ENCODE data around the gene CHST11.

CHST11 gene

DNA sequence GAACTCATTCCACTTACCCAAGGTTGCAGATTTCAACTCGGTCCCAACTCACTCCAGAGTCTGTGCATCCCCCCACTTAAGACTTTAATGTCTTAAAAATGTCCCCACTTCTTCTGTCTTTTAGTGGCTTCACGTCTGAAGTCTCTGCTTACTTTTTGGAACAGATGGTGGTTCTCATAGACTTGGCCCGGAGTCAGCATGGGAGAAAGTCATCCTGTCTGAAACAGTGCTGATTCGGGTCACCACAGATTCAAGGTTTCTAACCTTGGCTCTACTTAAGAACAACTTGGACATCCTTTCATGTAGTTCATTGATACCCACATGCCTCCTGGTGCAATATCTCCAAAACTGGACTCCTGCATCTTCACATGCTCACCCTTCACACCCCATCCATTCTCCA is 26.0 kb downstream of the CHST11 start:
- TF ChIP-seq ZNF274 (IDR thresholded peaks at IDR 0.05; ENCODE audit: low read depth, low read length) = no peak
- no peak for TF ChIP-seq SUZ12 (IDR thresholded peaks at IDR 0.05; ENCODE audit: extremely low read depth, insufficient read depth, insufficient read length)
- TF ChIP-seq YY1 (IDR thresholded peaks at IDR 0.05; ENCODE audit: insufficient read depth, insufficient read length) = no peak
- H3K36me3 ChIP-seq (ENCODE audit: insufficient read depth, insufficient read length, low read length) = peaks cover 11% of the 10 kb centered on the region
- no peak overlapping the region for H3K4me3 ChIP-seq (ENCODE audit: insufficient read length, low read depth)
- H3K9ac ChIP-seq (ENCODE audit: insufficient read length, low read depth) = no peak overlapping the region
- DNase-seq (ENCODE audit: low read depth, low spot score) = no peak
- H3K4me1 ChIP-seq (ENCODE audit: insufficient read depth, insufficient read length) = no peaks in the 10 kb centered on the region
- H3K27me3 ChIP-seq (ENCODE audit: insufficient read depth, insufficient read length) = no peaks in the 10 kb centered on the region
- H3K9me3 ChIP-seq (ENCODE audit: insufficient read depth, low read length) = no peaks in the 10 kb centered on the region

DNA sequence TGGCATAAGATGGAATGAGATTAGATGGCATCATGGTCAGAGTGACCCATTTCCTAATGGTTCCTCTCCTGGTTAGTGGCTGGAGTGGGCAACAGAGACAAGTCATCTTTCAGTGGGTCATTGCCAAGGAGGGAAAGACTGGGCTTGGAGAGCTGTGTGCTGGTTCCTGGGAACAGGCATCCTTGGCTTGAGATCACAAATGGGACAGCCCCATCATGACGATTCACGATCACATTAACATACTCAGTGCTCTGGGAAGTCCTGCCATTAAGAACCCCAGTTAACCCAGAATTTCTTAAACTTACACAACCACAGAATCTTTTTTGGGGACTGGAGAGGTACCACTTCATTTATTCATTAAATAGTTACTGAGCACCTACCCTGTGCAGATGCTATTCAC is 27.3 kb downstream of the CHST11 start:
- H3K27me3 ChIP-seq (ENCODE audit: insufficient read depth, insufficient read length) = no peaks in the 10 kb centered on the region
- H3K36me3 ChIP-seq (ENCODE audit: insufficient read depth, insufficient read length, low read length) = peaks cover 11% of the 10 kb centered on the region
- DNase-seq (ENCODE audit: low read depth, low spot score) = no peak
- H3K9me3 ChIP-seq (ENCODE audit: insufficient read depth, low read length) = no peaks in the 10 kb centered on the region
- TF ChIP-seq ZNF274 (IDR thresholded peaks at IDR 0.05; ENCODE audit: low read depth, low read length) (no peak), YY1 (IDR thresholded peaks at IDR 0.05; ENCODE audit: insufficient read depth, insufficient read length) (no peak), SUZ12 (IDR thresholded peaks at IDR 0.05; ENCODE audit: extremely low read depth, insufficient read depth, insufficient read length) (no peak)
- H3K4me3 ChIP-seq (ENCODE audit: insufficient read length, low read depth) = no peak overlapping the region
- H3K9ac ChIP-seq (ENCODE audit: insufficient read length, low read depth) = no peak overlapping the region
- peaks cover 3% of the 10 kb centered on the region for H3K4me1 ChIP-seq (ENCODE audit: insufficient read depth, insufficient read length)

DNA sequence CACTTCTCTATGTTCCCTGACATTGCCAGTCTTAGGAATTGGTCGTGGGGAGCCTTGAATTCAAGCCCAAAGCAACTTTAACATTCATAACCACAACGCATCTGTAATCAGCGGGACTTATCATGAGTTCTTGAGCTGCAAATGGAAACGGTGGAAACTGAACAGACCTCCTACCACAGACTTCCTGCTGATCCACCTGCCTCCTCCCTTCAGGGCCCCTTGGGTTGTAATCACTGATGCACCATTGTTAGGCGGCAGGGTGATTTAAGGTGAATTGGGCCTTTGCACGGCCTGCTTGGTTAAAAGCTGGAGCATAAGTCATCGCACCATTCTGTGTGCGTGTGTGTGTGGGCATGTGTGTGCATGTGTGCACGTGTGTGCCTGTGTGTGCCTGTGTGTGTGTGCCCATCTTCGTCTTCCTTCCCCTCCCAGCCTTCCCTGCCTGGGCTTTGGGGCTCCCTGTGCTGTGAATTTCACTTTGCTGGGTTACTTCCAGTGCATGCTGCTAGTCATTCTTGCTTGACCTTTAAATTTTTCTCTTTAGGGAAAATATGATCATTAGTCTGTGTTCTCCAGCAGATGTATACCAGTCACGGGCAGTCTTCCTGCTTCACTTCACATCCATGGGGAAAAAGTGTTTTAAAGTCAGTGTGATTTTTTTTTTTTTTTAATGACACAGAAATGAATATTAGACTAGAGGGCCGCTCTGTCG is 29.1 kb downstream of the CHST11 start:
- Histone ChIP-seq H3K9me3 (ENCODE audit: insufficient read depth, low read length) (no peaks in the 10 kb centered on the region), H3K27me3 (ENCODE audit: insufficient read depth, insufficient read length) (no peaks in the 10 kb centered on the region), H3K9ac (ENCODE audit: insufficient read length, low read depth) (no peak overlapping the region), H3K4me3 (ENCODE audit: insufficient read length, low read depth) (no peak overlapping the region), H3K4me1 (ENCODE audit: insufficient read depth, insufficient read length) (peaks cover 3% of the 10 kb centered on the region), H3K36me3 (ENCODE audit: insufficient read depth, insufficient read length, low read length) (peaks cover 7% of the 10 kb centered on the region)
- DNase-seq (ENCODE audit: low read depth, low spot score) = no peak
- TF ChIP-seq SUZ12 (IDR thresholded peaks at IDR 0.05; ENCODE audit: extremely low read depth, insufficient read depth, insufficient read length) (no peak), YY1 (IDR thresholded peaks at IDR 0.05; ENCODE audit: insufficient read depth, insufficient read length) (no peak), ZNF274 (IDR thresholded peaks at IDR 0.05; ENCODE audit: low read depth, low read length) (no peak)

DNA sequence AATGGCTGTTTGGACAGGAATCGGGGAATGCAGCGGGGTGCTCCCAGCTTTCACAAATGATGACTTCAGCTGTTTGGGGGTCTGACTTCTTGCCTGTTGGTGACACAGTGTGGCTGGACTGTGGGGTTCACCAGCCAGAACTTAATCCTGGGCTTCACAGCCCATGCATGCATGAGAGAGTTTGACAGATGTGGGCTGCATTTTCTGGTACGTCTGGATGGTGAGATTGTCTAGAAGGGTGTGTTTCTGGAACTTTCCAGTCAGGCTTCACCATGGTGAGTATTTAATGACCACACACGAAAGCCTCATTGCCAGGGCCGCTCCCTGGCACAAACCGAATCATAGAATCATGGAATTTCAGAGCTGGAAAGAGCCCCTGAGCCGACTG is 29.6 kb downstream of the CHST11 start:
- no peak for DNase-seq (ENCODE audit: low read depth, low spot score)
- Histone ChIP-seq H3K27me3 (ENCODE audit: insufficient read depth, insufficient read length) (no peaks in the 10 kb centered on the region), H3K4me1 (ENCODE audit: insufficient read depth, insufficient read length) (peaks cover 3% of the 10 kb centered on the region), H3K9me3 (ENCODE audit: insufficient read depth, low read length) (no peaks in the 10 kb centered on the region), H3K36me3 (ENCODE audit: insufficient read depth, insufficient read length, low read length) (peaks cover 3% of the 10 kb centered on the region), H3K4me3 (ENCODE audit: insufficient read length, low read depth) (no peak overlapping the region), H3K9ac (ENCODE audit: insufficient read length, low read depth) (no peak overlapping the region)
- no peak for TF ChIP-seq YY1 (IDR thresholded peaks at IDR 0.05; ENCODE audit: insufficient read depth, insufficient read length)
- TF ChIP-seq SUZ12 (IDR thresholded peaks at IDR 0.05; ENCODE audit: extremely low read depth, insufficient read depth, insufficient read length) = no peak
- no peak for TF ChIP-seq ZNF274 (IDR thresholded peaks at IDR 0.05; ENCODE audit: low read depth, low read length)

DNA sequence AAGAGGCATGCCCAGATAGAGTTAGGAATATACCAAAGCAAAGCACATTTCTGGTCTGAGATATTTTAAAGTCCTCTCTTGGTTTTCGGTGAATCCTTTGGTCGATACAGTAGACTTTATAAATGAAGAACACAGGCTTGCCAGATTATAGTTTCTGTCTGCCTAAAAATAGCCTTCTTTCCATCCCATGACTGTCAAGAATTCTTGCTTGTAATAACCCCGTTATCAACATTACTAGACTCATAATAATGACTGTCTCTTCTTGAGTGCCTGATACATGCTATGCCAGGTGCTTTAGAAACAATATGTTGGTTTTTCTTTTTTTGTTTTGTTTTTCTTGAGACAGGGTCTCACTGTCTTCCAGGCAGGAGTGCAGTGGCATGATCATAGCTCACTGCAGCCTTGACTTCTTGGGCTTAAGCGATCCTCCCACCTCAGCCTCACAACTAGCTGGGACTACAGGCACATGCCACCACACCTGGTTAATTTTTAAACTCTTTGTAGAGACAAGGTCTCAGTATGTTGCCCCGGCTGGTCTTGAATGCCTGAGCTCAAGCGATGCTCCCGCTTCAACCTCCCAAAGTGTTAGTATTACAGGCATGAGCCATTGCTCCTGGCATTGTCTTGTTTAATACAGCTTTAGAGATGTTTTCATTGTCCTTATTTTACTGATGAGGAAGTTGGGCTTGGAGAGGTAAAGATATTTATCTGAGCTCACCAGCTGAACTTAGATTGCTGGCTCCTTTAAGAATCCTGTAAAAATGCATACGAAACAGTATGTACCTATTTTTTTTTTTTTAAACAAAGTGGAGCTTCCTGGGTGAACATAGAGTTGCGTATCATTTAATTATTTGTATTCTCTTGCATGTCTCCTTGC is 30.4 kb downstream of the CHST11 start:
- H3K9me3 ChIP-seq (ENCODE audit: insufficient read depth, low read length) = no peaks in the 10 kb centered on the region
- peaks cover 3% of the 10 kb centered on the region for H3K36me3 ChIP-seq (ENCODE audit: insufficient read depth, insufficient read length, low read length)
- no peak for DNase-seq (ENCODE audit: low read depth, low spot score)
- H3K4me3 ChIP-seq (ENCODE audit: insufficient read length, low read depth) = no peak overlapping the region
- H3K9ac ChIP-seq (ENCODE audit: insufficient read length, low read depth) = no peak overlapping the region
- peaks cover 3% of the 10 kb centered on the region for H3K4me1 ChIP-seq (ENCODE audit: insufficient read depth, insufficient read length)
- TF ChIP-seq SUZ12 (IDR thresholded peaks at IDR 0.05; ENCODE audit: extremely low read depth, insufficient read depth, insufficient read length) (no peak), YY1 (IDR thresholded peaks at IDR 0.05; ENCODE audit: insufficient read depth, insufficient read length) (no peak)
- no peaks in the 10 kb centered on the region for H3K27me3 ChIP-seq (ENCODE audit: insufficient read depth, insufficient read length)

DNA sequence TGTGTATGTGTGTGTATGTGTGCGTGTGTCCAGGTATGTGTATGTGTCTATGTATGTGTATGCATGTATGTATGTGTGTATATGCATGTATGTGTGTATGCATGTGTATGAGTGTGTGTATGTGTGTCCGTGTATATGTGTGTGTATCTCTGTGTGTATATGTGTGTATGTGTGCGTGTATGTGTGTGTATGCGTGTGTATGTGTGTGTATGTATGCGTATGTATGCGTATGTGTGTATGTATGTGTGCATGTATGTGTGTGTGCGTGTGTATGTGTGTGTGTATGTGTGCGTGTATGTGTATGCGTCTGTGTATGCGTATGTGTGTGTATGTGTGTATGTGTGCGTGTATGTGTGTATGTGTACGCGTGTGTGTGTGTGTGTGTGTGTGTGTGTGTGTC is 31.6 kb downstream of the CHST11 start:
- no peak overlapping the region for H3K4me3 ChIP-seq (ENCODE audit: insufficient read length, low read depth)
- H3K9me3 ChIP-seq (ENCODE audit: insufficient read depth, low read length) = no peaks in the 10 kb centered on the region
- no peak for DNase-seq (ENCODE audit: low read depth, low spot score)
- peaks cover 3% of the 10 kb centered on the region for H3K4me1 ChIP-seq (ENCODE audit: insufficient read depth, insufficient read length)
- H3K9ac ChIP-seq (ENCODE audit: insufficient read length, low read depth) = no peak overlapping the region
- no peaks in the 10 kb centered on the region for H3K27me3 ChIP-seq (ENCODE audit: insufficient read depth, insufficient read length)
- no peak for TF ChIP-seq YY1 (IDR thresholded peaks at IDR 0.05; ENCODE audit: insufficient read depth, insufficient read length)
- no peak for TF ChIP-seq SUZ12 (IDR thresholded peaks at IDR 0.05; ENCODE audit: extremely low read depth, insufficient read depth, insufficient read length)
- TF ChIP-seq ZNF274 (IDR thresholded peaks at IDR 0.05; ENCODE audit: low read depth, low read length) = no peak
- H3K36me3 ChIP-seq (ENCODE audit: insufficient read depth, insufficient read length, low read length) = no peaks in the 10 kb centered on the region

DNA sequence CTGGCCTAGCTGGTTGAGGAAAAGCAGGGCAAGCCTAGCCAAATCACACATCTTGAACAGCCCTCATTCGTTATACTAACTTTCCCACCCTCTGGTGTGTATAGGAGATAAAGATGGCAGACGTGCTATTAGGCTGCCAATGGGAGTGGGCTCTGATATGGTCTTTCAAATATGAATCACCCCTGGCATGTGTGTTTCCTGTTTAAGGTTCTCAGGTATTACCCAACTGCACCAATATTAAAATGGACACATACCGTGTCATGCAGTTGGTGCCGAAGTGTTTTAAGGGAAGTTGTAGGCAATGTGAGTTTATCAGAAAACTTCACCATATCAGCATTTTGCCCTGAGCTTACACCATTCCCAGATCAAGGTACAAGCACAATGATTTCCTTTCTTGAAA is 33.4 kb downstream of the CHST11 start:
- Histone ChIP-seq H3K9ac (ENCODE audit: insufficient read length, low read depth) (no peak overlapping the region), H3K27me3 (ENCODE audit: insufficient read depth, insufficient read length) (no peaks in the 10 kb centered on the region), H3K9me3 (ENCODE audit: insufficient read depth, low read length) (no peaks in the 10 kb centered on the region), H3K36me3 (ENCODE audit: insufficient read depth, insufficient read length, low read length) (peaks cover 3% of the 10 kb centered on the region), H3K4me3 (ENCODE audit: insufficient read length, low read depth) (no peak overlapping the region), H3K4me1 (ENCODE audit: insufficient read depth, insufficient read length) (peaks cover 3% of the 10 kb centered on the region)
- no peak for DNase-seq (ENCODE audit: low read depth, low spot score)
- TF ChIP-seq YY1 (IDR thresholded peaks at IDR 0.05; ENCODE audit: insufficient read depth, insufficient read length) (no peak), SUZ12 (IDR thresholded peaks at IDR 0.05; ENCODE audit: extremely low read depth, insufficient read depth, insufficient read length) (no peak), ZNF274 (IDR thresholded peaks at IDR 0.05; ENCODE audit: low read depth, low read length) (no peak)

Data from NT2/D1 (cell line).